ENCODE results near the gene RNF4.

DNA sequence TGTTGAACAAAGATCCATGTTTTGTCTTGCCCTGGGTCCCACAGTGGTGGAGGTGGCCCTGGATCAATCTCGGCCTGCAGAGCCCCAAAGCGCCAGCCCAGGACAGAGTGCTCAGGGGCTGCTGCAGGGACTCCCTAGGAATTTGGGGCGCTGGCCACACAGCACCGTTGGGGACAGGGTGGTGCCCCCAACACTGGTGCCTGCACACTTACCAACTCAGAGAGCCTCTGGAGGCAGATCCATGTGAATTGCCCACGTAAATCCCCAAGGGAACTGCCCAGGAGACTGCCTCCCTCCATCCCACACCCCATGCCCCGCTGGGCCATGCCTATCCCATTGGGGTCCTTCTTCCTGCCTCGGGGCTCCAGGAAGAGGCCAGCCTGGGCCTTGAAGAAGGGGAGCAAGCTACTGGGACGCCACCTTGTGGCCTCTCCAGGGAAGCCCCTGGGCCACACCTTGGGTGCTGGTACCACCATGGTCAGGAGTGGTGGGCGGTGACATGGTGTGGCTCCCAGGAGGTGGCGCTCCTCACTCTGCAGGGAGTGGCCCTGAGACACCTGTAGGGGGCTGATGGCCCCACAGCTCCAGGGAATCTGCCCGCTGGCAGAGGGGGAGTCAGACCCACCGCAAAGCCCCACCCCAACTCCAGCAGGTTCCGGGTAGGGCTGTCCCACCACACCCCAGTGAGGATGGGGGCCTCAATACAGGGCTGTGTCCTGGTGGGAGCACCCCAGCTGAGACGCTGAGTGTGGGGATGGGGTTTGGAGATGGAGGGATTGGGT lies 27.3 kb upstream of the RNF4 start:
- TF ChIP-seq EP300 (IDR thresholded peaks at IDR 0.05), result no peak
- no peak for TF ChIP-seq POLR2A (IDR thresholded peaks at IDR 0.05; ENCODE audit: low read depth)
- TF ChIP-seq, protein P1, sequence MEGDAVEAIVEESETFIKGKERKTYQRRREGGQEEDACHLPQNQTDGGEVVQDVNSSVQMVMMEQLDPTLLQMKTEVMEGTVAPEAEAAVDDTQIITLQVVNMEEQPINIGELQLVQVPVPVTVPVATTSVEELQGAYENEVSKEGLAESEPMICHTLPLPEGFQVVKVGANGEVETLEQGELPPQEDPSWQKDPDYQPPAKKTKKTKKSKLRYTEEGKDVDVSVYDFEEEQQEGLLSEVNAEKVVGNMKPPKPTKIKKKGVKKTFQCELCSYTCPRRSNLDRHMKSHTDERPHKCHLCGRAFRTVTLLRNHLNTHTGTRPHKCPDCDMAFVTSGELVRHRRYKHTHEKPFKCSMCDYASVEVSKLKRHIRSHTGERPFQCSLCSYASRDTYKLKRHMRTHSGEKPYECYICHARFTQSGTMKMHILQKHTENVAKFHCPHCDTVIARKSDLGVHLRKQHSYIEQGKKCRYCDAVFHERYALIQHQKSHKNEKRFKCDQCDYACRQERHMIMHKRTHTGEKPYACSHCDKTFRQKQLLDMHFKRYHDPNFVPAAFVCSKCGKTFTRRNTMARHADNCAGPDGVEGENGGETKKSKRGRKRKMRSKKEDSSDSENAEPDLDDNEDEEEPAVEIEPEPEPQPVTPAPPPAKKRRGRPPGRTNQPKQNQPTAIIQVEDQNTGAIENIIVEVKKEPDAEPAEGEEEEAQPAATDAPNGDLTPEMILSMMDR (IDR thresholded peaks at IDR 0.05), result peak; percentile 39 to 61 (median 41)
